Measurements from ENCODE around the gene MED22. TPM values are rescaled to one million over a fixed set of nuclear protein-coding genes. Genes with fewer than 3 reads are reported as not detected.

MED22 gene
- polyA plus RNA-seq, 3 donors = 6.8 to 27.7 (median 9.6) TPM

DNA sequence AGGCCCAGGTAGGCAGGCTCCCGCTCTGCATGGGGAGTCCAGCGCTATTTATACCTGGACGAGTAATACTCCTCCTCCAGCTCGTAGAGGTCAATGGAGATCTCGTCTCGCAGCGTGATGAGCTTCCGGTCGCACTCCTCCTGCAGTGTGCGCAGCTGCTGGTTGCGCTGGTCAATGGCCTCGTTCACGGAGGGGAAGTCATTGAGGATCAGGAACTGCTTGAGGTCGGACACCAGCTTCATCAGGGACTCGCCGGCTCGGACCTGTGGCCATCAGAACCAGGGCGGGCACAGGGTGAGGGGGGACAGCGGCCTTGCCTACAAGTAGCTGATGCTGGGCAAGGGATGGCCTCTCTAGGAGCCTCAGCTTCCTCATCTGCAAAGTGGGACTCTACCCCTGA is 3.9 kb downstream of the MED22 start:
- Mint-ChIP-seq H3K4me1 (peaks cover 57% of the 10 kb centered on the region), H3K36me3 (peaks cover 49 to 67% of the 10 kb centered on the region in 2 donors), H3K27ac (peak overlapping the region in 1 of 7 donors; percentile 23), H3K9me3 (peaks cover 0 to 6% (median 0%) of the 10 kb centered on the region in 7 donors), H3K27me3 (ENCODE audit: low read depth in 3 of 3) (no peaks in the 10 kb centered on the region), H3K4me3 (no peak overlapping the region)
- Histone ChIP-seq H3K27me3 (ENCODE audit: control insufficient read depth in 2 of 2, insufficient read depth in 2 of 2, low read length in 2 of 2) (no peaks in the 10 kb centered on the region), H3K36me3 (replicated peaks in 1 of 2; ENCODE audit: control insufficient read depth in 1 of 2, insufficient read depth in 2 of 2, low read length in 2 of 2) (peaks cover 39 to 44% of the 10 kb centered on the region in 2 donors), H3K27ac (ENCODE audit: low read depth in 1 of 2, low read length in 2 of 2) (no peak overlapping the region), H3K9ac (ENCODE audit: insufficient read depth, low read length, poor library complexity, severe bottlenecking) (no peak overlapping the region), H3K9me3 (replicated peaks in 1 of 2; ENCODE audit: control insufficient read depth in 1 of 2, insufficient read depth in 1 of 2, low read length in 2 of 2) (no peaks in the 10 kb centered on the region), H2AFZ (ENCODE audit: insufficient read depth, low read depth, low read length, poor library complexity, severe bottlenecking) (no peak overlapping the region), H3K4me2 (replicated peaks; ENCODE audit: extremely low read depth, low read length, poor library complexity, severe bottlenecking) (no peak overlapping the region), H3K4me1 (ENCODE audit: control insufficient read depth in 1 of 2, insufficient read depth in 2 of 2, low read length in 2 of 2) (peaks cover 58 to 61% of the 10 kb centered on the region in 2 donors), H3K4me3 (replicated peaks in 1 of 3; ENCODE audit: low read depth in 2 of 3, low read length in 3 of 3) (no peak overlapping the region), H4K20me1 (ENCODE audit: insufficient read depth, low read length) (peaks cover 23% of the 10 kb centered on the region), H3K79me2 (ENCODE audit: insufficient read depth, low read length) (peaks cover 43% of the 10 kb centered on the region)
- TF ChIP-seq, protein P1, sequence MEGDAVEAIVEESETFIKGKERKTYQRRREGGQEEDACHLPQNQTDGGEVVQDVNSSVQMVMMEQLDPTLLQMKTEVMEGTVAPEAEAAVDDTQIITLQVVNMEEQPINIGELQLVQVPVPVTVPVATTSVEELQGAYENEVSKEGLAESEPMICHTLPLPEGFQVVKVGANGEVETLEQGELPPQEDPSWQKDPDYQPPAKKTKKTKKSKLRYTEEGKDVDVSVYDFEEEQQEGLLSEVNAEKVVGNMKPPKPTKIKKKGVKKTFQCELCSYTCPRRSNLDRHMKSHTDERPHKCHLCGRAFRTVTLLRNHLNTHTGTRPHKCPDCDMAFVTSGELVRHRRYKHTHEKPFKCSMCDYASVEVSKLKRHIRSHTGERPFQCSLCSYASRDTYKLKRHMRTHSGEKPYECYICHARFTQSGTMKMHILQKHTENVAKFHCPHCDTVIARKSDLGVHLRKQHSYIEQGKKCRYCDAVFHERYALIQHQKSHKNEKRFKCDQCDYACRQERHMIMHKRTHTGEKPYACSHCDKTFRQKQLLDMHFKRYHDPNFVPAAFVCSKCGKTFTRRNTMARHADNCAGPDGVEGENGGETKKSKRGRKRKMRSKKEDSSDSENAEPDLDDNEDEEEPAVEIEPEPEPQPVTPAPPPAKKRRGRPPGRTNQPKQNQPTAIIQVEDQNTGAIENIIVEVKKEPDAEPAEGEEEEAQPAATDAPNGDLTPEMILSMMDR (IDR thresholded peaks at IDR 0.05) = no peak
- 94% methylated on average over 17 of the region's 19 CpGs for WGBS (ENCODE audit: insufficient coverage)
- intact Hi-C loops (cut with micrococcal nuclease) = loop anchor here in 1 of 2 donors (5.0 kb wide), 1 partner anchor 312 kb away; the partner anchor contains the start of gene GTF3C5
- no peak for DNase-seq

DNA sequence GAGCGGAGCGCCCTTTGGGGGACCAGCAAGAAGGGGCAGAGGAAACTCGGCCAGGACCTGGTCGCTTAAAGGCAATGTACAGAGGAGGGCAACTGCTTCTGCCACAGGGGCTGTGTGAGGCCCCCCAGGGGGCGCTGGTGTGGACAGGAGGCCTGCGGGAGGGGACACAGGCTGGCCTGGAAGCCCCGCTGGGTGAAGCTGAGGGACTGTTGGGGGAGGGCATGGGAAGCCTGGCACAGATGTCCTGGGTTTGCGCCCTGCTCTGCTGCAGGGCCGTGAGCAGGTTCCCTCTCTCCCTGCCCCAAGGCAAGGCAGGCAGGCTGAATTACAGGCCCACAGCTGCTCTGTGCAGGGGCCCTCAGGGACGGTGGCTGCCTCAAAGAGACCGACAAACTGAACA is 5.4 kb downstream of the MED22 start:
- Histone ChIP-seq H3K9ac (ENCODE audit: insufficient read depth, low read length, poor library complexity, severe bottlenecking) (peak overlapping the region; percentile 54), H2AFZ (ENCODE audit: insufficient read depth, low read depth, low read length, poor library complexity, severe bottlenecking) (no peak overlapping the region), H4K20me1 (ENCODE audit: insufficient read depth, low read length) (peaks cover 13% of the 10 kb centered on the region), H3K27ac (ENCODE audit: low read depth in 1 of 2, low read length in 2 of 2) (peak overlapping the region; percentile 74 to 83), H3K36me3 (replicated peaks in 1 of 2; ENCODE audit: control insufficient read depth in 1 of 2, insufficient read depth in 2 of 2, low read length in 2 of 2) (peaks cover 38 to 43% of the 10 kb centered on the region in 2 donors), H3K4me1 (ENCODE audit: control insufficient read depth in 1 of 2, insufficient read depth in 2 of 2, low read length in 2 of 2) (peaks cover 59 to 61% of the 10 kb centered on the region in 2 donors), H3K4me3 (replicated peaks in 1 of 3; ENCODE audit: low read depth in 2 of 3, low read length in 3 of 3) (peak overlapping the region in 1 of 3 experiments; percentile 74), H3K4me2 (replicated peaks; ENCODE audit: extremely low read depth, low read length, poor library complexity, severe bottlenecking) (no peak overlapping the region), H3K27me3 (ENCODE audit: control insufficient read depth in 2 of 2, insufficient read depth in 2 of 2, low read length in 2 of 2) (no peaks in the 10 kb centered on the region), H3K9me3 (replicated peaks in 1 of 2; ENCODE audit: control insufficient read depth in 1 of 2, insufficient read depth in 1 of 2, low read length in 2 of 2) (no peaks in the 10 kb centered on the region), H3K79me2 (ENCODE audit: insufficient read depth, low read length) (peaks cover 34% of the 10 kb centered on the region)
- Mint-ChIP-seq H3K9me3 (peaks cover 0 to 2% (median 0%) of the 10 kb centered on the region in 7 donors), H3K27ac (peak overlapping the region in 6 of 7 donors; percentile 25 to 93 (median 92)), H3K4me1 (peaks cover 61% of the 10 kb centered on the region), H3K36me3 (peaks cover 53 to 79% of the 10 kb centered on the region in 2 donors), H3K27me3 (ENCODE audit: low read depth in 3 of 3) (no peaks in the 10 kb centered on the region), H3K4me3 (no peak overlapping the region)
- intact Hi-C loops (cut with micrococcal nuclease) = loop anchor here in 1 of 2 donors (5.0 kb wide), 1 partner anchor 310 kb away; the partner anchor contains the start of gene GTF3C5
- no peak for DNase-seq
- TF ChIP-seq, protein P1 (IDR thresholded peaks at IDR 0.05) = no peak
- WGBS (ENCODE audit: insufficient coverage) = 80% methylated on average over 9 of the region's 11 CpGs
